Neural cell (in vitro differentiated cells): ENCODE data around the gene CLDN6.

Source experiments
- EP300 ChIP-seq: fragments of 450-650 bp; conservative IDR thresholded peaks from 2 replicates; pipeline ENCODE4 v1.6.1; 2014; ENCODE audit warnings: antibody characterized with exemption, mild to moderate bottlenecking, moderate library complexity; ENCODE audit not compliant: poor library complexity, severe bottlenecking
- POLR2AphosphoS5 ChIP-seq: IDR thresholded peaks from 2 replicates; pipeline ENCODE4 v1.6.1; 2012
- TF ChIP-seq, protein P1 (sequence below): fragments of 450-650 bp; IDR thresholded peaks from 2 replicates; pipeline ENCODE4 v1.5.1; 2014; ENCODE audit warnings: antibody characterized with exemption, mild to moderate bottlenecking, moderate library complexity; ENCODE audit not compliant: poor library complexity, severe bottlenecking

DNA sequence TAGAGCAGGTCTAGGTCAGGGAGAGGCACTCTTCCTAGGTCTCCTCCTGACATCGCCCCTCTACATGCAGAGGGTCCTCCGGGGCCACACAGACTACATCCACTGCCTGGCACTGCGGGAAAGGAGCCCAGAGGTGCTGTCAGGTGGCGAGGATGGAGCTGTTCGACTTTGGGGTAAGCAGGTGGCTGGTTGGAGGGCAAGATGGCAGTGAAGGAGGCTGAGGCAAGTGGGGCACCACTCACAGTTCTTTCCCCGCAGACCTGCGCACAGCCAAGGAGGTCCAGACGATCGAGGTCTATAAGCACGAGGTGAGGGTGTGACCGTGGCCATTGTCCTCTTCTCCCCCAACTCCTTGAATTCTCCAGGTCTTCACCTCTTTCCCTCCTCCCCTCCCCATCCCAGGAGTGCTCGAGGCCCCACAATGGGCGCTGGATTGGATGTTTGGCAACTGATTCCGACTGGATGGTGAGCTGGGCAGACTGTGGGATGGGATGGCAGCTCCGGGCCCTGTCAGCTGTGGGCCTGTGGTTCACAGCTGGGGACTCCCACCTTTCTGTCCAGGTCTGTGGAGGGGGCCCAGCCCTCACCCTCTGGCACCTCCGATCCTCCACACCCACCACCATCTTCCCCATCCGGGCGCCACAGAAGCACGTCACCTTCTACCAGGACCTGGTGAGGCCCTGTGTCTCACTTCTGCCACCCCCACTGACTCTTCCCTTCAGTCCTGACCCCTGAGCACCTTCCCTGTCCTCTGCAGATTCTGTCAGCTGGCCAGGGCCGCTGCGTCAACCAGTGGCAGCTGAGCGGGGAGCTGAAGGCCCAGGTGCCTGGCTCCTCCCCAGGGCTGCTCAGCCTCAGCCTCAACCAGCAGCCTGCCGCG is 8.9 kb upstream of the CLDN6 start:
- TF ChIP-seq POLR2AphosphoS5 = no peak
- TF ChIP-seq EP300 = no peak
- TF ChIP-seq, protein P1, sequence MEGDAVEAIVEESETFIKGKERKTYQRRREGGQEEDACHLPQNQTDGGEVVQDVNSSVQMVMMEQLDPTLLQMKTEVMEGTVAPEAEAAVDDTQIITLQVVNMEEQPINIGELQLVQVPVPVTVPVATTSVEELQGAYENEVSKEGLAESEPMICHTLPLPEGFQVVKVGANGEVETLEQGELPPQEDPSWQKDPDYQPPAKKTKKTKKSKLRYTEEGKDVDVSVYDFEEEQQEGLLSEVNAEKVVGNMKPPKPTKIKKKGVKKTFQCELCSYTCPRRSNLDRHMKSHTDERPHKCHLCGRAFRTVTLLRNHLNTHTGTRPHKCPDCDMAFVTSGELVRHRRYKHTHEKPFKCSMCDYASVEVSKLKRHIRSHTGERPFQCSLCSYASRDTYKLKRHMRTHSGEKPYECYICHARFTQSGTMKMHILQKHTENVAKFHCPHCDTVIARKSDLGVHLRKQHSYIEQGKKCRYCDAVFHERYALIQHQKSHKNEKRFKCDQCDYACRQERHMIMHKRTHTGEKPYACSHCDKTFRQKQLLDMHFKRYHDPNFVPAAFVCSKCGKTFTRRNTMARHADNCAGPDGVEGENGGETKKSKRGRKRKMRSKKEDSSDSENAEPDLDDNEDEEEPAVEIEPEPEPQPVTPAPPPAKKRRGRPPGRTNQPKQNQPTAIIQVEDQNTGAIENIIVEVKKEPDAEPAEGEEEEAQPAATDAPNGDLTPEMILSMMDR = no peak
